ENCODE measurements around the gene EXOC1.
"Not testable (repeated sequence)": the region's sequence is repeated elsewhere in the genome, so short reads cannot be mapped to it uniquely, and the experiment has no call there.

The EXOC1 gene

DNA sequence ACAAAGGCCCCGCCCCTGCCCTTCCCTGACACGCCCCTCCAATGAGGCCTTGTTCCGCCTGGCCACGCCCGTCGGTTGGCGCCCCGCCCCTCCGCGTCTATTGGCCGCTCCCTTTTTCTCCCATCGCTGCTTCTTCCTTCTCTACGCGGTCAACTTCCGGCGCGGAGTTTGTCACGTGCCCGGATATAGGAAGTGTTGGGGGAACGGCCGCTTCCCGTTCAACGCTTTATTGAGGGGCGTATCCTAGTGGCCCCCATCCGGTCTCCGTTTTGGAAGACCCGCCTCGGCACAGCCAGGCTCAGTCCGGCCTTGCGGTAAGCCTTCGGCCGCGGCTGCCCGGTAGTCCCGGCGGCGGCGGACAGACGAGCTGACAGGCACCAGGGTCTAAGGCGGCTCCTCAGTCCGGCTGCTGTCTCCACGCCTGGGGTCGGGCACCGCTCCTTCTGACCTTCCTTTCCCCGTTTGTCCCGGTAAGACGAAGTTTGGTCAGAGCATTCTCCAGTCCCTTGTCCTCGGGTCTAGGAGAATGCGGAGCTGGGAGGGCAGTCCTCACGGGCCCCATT is at the start of gene EXOC1:
EXOC1 (plus strand) TSS at position 165 of the 563 bp plus-strand sequence. CDS start 4,676 bp downstream, outside the sequence.
- DNase-seq (ENCODE audit: low read depth in 2 of 2), result peak; percentile 93 to 98

DNA sequence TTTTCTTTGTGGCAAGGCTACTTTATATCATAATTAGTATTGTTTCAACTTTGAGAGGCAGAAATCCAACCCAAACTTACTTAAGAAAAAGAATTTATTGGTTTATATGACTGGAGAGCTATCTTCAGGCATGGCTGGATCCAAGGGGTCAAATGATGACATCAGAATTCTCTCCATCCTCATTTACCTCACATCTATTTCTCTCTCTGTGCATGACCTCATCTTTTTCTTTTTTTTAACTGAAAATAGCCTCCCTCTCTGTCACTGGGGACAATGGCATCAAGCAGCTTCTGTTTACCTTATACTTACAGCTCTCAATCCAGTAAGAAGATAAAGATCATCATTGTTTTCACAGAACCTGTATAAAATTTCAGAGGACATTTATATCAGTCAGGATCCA is 45.9 kb upstream of the EXOC1 start:
- no peak for DNase-seq (ENCODE audit: low read depth in 2 of 2)

DNA sequence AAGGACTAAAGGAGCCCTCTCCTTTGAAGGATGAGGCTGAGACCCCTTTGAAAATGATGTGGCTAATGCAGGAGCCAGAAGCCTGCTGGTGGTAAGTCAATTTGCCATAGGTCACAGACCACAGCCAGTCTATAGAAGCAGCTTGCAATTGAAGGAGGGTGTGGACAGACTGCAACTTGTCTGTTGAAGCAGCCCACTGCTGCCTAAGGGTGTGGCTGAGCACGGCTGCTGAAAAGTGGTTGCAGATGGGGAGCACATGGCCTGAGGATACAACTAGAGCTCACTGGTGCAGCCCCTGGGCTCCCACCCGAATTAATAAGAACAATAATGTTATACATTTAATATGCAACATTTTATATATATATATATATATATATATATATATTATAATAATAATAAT is 45.3 kb upstream of the EXOC1 start:
- DNase-seq (ENCODE audit: low read depth in 2 of 2), result no peak

- no peak for DNase-seq (ENCODE audit: low read depth in 2 of 2)
Measured at GRCh38 chr4:55808632-55809031, 44.8 kb upstream of the EXOC1 start.

- no peak for DNase-seq (ENCODE audit: low read depth in 2 of 2)
Measured at GRCh38 chr4:55817691-55818090, 35.8 kb upstream of the EXOC1 start.

DNA sequence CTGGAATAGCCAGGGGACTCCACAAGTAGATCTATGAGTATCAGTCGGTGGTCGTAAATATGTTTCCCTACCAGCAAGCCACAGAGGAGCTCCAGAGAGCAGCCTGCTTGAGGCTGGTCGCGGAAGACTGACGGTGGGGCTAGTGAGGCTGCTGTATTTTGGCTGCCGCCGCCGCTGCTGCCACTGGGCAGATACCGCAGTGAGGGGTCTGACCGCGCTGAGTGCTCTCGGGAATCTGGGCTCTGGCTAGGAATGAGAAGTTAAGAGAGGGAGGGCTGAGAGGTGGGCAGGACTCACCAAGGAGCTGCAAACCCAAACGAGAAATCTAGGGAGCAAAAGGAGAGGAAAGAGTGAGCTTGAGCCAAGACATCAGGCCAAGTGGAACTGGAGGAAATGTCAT is 33.8 kb upstream of the EXOC1 start, which contains the start of gene EXOC1L:
EXOC1L (plus strand) TSS at position 157 of the 400 bp plus-strand sequence; CDS start at position 394, 237 bp downstream.
- DNase-seq (ENCODE audit: low read depth in 2 of 2), result no peak

GRCh38 chr4:55820279-55820678 is 33.2 kb upstream of the EXOC1 start:
- no peak for DNase-seq (ENCODE audit: low read depth in 2 of 2)

- DNase-seq (ENCODE audit: low read depth in 2 of 2), result no peak
Measured at GRCh38 chr4:55822329-55822728, 31.1 kb upstream of the EXOC1 start.

GRCh38 chr4:55824865-55825264 is 28.6 kb upstream of the EXOC1 start:
- DNase-seq (ENCODE audit: low read depth in 2 of 2), result no peak

GRCh38 chr4:55826986-55827385 is 26.5 kb upstream of the EXOC1 start:
- DNase-seq (ENCODE audit: low read depth in 2 of 2), result no peak

- DNase-seq (ENCODE audit: low read depth in 2 of 2), result no peak
Measured at GRCh38 chr4:55827582-55827981, 25.9 kb upstream of the EXOC1 start.

DNA sequence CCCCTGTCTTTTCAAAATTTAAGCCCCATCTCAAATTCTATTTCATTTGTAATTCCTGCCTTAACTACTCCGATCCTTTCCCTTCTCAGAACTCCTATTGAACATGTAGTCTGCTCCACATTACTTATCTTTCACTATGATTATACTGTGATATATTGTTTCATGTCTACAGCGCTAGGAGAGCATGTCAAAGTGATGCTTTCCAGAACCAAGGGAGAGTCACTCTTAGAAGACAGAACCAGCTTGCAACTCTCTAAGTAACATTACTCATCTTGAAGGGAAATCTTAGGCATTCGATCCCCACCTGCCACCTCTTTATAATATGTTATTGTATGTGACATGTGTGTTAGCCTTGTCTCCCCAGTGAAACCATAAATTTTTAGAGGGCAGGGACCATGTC is 23.4 kb upstream of the EXOC1 start:
- no peak for DNase-seq (ENCODE audit: low read depth in 2 of 2)

DNA sequence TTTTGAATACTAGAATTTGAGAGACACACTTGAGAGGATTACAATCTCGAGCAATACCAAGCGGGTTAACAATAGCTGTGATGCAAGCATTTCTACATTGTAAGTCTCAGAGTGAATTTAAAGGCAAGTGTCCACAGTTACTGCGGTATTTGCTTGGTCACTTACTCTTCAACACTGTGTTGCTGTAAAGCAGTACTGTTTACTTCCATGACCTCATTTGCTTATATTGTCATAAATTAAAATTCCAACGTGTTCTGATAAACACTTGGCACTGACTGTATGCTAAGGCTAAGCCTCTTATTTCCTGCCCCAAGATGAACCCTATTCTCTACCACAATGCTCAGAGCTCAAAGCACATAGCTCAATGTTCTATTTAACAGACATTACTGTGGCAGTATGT is 22.7 kb upstream of the EXOC1 start:
- DNase-seq (ENCODE audit: low read depth in 2 of 2), result no peak

DNA sequence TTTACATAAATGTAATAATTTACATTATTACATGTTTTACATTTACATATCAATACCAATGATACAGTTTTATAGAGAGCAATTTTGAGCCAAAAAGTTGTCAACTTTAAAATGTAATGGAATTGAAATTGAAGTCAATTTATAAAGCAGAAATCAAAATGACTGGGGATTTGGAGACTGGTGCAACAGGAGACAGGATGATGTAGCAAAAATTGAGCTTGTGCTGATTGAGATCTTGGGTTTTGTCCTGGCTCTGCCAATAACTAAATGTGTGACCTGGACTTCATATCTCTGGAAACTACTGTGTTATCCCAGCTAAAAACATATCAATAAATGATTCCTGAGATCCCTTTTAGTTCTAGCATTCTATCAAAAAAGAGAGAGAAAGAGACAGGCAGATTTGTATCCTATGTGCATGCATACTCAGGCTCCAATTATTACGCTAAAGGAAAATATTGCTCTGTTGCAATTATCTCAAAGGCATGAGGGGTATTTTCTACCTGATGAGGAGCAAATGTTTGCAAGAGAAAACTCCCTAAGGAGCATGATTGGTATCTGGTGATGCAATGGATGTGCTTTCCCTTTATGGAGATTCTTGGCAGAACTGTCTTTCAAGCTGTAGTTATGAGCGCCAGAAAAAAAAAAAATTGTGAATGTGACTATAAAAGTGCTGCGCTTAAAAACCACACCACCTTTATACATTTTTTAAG is 19.2 kb upstream of the EXOC1 start:
- DNase-seq (ENCODE audit: low read depth in 2 of 2), result no peak

GRCh38 chr4:55837903-55838302 is 15.5 kb upstream of the EXOC1 start:
- no peak for DNase-seq (ENCODE audit: low read depth in 2 of 2)

- no peak for DNase-seq (ENCODE audit: low read depth in 2 of 2)
Measured at GRCh38 chr4:55838356-55838755, 15.1 kb upstream of the EXOC1 start.

DNA sequence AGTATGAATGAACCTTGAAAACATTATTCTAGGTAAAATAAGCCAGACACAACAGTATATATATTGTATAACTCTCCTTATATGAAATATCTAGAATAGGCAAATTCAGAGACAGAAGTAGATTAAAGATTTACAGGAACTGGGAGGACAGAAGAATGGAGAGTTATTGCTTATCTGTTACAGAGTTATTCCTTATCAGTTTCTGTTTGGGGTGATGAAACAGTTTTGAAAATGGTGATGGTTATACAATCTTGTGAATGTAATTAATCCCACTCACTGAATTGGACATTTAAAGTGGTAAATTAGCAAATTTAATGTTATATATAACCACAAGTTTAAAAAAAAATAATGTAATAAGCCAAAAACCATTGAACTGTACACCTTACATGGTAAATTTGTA is 14.5 kb upstream of the EXOC1 start:
- DNase-seq (ENCODE audit: low read depth in 2 of 2), result no peak

- DNase-seq (ENCODE audit: low read depth in 2 of 2), result no peak
Measured at GRCh38 chr4:55840956-55841355, 12.5 kb upstream of the EXOC1 start.

GRCh38 chr4:55841373-55842239 is 11.8 kb upstream of the EXOC1 start:
- DNase-seq (ENCODE audit: low read depth in 2 of 2), result not testable (repeated sequence)

DNA sequence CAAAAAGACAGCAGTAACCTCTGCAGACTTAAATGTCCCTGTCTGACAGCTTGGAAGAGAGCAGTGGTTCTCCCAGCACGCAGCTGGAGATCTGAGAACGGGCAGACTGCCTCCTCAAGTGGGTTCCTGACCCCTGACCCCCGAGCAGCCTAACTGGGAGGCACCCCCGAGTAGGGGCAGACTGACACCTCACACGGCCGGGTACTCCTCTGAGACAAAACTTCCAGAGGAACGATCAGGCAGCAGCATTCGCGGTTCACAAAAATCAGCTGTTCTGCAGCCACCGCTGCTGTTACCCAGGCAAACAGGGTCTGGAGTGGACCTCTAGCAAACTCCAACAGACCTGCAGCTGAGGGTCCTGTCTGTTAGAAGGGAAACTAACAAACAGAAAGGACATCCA is 11.1 kb upstream of the EXOC1 start:
- not testable (repeated sequence) for DNase-seq (ENCODE audit: low read depth in 2 of 2)

DNA sequence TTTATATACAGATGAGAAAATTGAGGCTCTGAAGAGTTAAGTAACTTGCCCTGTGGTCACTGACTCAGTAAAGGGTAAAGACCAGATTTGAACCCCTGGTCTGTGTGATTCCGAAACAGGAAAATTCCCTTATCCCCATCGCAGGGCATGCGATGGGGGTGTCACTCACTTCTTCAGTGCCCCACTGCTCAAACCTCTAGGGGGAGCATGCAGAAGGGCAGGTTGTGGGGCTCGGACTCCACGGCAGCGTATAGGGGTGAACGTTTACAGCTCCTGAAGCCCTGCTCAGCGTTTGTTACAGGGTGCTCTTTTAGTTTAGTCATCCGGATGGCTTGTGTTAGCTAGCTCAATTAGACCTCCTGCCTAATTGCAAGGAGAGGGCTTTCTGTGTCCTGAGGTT is 3.7 kb upstream of the EXOC1 start:
- DNase-seq (ENCODE audit: low read depth in 2 of 2), result no peak

DNA sequence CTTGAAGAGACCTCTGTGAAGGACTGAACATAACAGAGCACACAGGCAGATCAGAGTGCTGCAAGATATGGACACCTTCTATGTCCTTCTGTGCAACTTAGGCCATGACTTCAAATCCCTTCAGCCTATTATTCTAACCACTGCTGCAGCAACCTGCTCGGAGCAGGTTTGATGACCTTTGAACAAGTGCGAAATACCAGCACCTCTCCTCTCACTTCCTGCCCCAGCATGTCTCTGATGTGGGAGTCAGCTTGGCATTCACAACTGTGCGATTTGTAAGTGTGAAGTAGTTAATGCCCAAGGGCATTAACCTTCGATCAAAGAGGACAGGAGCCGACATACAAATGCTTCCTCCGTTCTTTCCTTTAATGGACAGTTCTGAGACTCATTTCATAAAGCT is 1.6 kb upstream of the EXOC1 start:
- no peak for DNase-seq (ENCODE audit: low read depth in 2 of 2)

DNA sequence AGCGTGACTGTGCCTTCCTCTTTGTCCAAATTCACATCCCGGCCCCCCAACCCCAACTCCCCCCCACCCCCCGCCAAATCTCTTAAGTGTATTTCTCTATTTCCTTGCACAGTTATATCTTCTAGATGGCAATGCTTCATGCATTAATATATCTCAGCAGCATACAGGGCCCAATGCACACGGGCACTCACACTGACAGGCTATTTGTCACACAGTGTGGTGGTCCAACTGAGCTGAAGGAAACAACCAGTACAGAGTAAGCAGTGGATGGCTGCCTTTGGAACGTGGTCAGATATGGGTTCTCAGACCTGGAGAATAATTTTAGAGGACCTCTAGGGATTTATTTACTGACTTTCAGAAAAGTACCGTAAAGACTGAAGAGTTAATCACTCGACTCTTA is 681 bp downstream of the EXOC1 start:
- DNase-seq (ENCODE audit: low read depth in 2 of 2), result no peak
